HCT116 (cell line): Measurements from ENCODE around the gene SYN1. TPM values are rescaled to one million over a fixed set of nuclear protein-coding genes. Genes with fewer than 3 reads are reported as not detected.

ENCODE experiments used
- ATAC-seq: fragments of 200-7000 bp; cut with Tn5 transposase; 2 replicates; pipeline ENCODE4 v1.9.1; 2020; ENCODE audit warnings: mild to moderate bottlenecking, moderate library complexity
- BruUV-seq: library from RNA; stranded (reverse); fragments of 400-500 nt; replicated peaks from 2 replicates; lab custom pipeline; 2021; lab: Mats Ljungman, UMichigan
- CTCF ChIA-PET: fragments of 300-600 bp; sonication (Branson Sonifier 250); formaldehyde crosslinking; loops from one replicate; lab custom pipeline; 2021; ENCODE audit warnings: antibody characterized with exemption; lab: Charles Lee
- POLR2A ChIA-PET: fragments of 300-600, 350-600 bp; sonication (Branson Sonifier 250); formaldehyde crosslinking; loops from one replicate; lab custom pipeline; 2021; ENCODE audit warnings: antibody characterized with exemption; lab: Charles Lee
- RAD21 ChIA-PET, 2 experiments: fragments of 300-600 bp; sonication (Branson Sonifier 250); formaldehyde crosslinking; loops; one replicate each; lab custom pipeline; 2023; ENCODE audit warnings: low total read pairs in 2 of 2; ENCODE audit not compliant: uncharacterized antibody in 2 of 2, unreplicated experiment in 2 of 2, low non-redundant PET in 1 of 2; lab: Charles Lee
- DNase-seq: peaks from one replicate; pipeline ENCODE4 v3.0.0-alpha.2; 2010; ENCODE audit warnings: low read depth, low spot score
- H2AFZ ChIP-seq: fragments of 200-600 bp; shearing (Covaris generic), sonication (generic); 2 replicates; pipeline ENCODE4 v1.6.1; 2017; ENCODE audit warnings: low read depth, mixed run types, mixed read lengths, antibody characterized with exemption, low read length; ENCODE audit not compliant: poor library complexity, severe bottlenecking
- H3K27ac ChIP-seq: 2 replicates; pipeline ENCODE4 v1.5.1; 2012; ENCODE audit warnings: low read depth, low read length
- H3K27me3 ChIP-seq: fragments of 200-600 bp; sonication (generic); 2 replicates; pipeline ENCODE4 v1.6.1; 2016; ENCODE audit warnings: mixed run types, low read length, mixed read lengths; ENCODE audit not compliant: insufficient read depth
- H3K36me3 ChIP-seq, 2 experiments: fragments of 200-500 bp in 1 of 2; fragments of 200-600 bp in 1 of 2; sonication (Bioruptor generic) in 1 of 2; sonication (generic) in 1 of 2; 2 replicates each; pipeline versions ENCODE4 v1.5.1 to v1.6.1; 2014 to 2016; ENCODE audit warnings: low read length in 2 of 2, inconsistent platforms in 1 of 2, mixed read lengths in 1 of 2, mixed run types in 1 of 2; ENCODE audit not compliant: insufficient read depth in 2 of 2, control insufficient read depth in 1 of 2
- H3K4me1 ChIP-seq, 2 experiments: fragments of 200-600 bp in 1 of 2; sonication (generic) in 1 of 2; 2 replicates each; pipeline versions ENCODE4 v1.5.1 to v1.6.1; 2012 to 2017; ENCODE audit warnings: low read length in 2 of 2, inconsistent platforms in 1 of 2, mild to moderate bottlenecking in 1 of 2, mixed read lengths in 1 of 2, mixed run types in 1 of 2, moderate library complexity in 1 of 2; ENCODE audit not compliant: insufficient read depth in 2 of 2, control insufficient read depth in 1 of 2
- H3K4me2 ChIP-seq: fragments of 200-600 bp; sonication (generic); 2 replicates; pipeline ENCODE4 v1.6.1; 2017; ENCODE audit warnings: mixed run types, low read length, mixed read lengths
- H3K4me3 ChIP-seq, 2 experiments: fragments of 200-600 bp in 1 of 2; sonication (generic) in 1 of 2; replicated peaks in 1 of 2; 2 replicates each; pipeline ENCODE4 v1.5.1; 2011 to 2016; ENCODE audit warnings: low read length in 2 of 2, control low read depth in 1 of 2, low read depth in 1 of 2, mild to moderate bottlenecking in 1 of 2, mixed read lengths in 1 of 2, mixed run types in 1 of 2
- H3K79me2 ChIP-seq: fragments of 200-600 bp; sonication (generic); 2 replicates; pipeline ENCODE4 v1.6.1; 2017; ENCODE audit warnings: mild to moderate bottlenecking, mixed run types, low read length, moderate library complexity, mixed read lengths; ENCODE audit not compliant: insufficient read depth
- H3K9ac ChIP-seq: fragments of 200-600 bp; sonication (generic); 2 replicates; pipeline ENCODE4 v1.6.1; 2016; ENCODE audit warnings: low read length, mixed read lengths
- H3K9me2 ChIP-seq: fragments of 200-600 bp; sonication (generic), shearing (Covaris generic); 2 replicates; pipeline ENCODE4 v1.6.1; 2017; ENCODE audit warnings: mixed run types, mild to moderate bottlenecking, moderate library complexity; ENCODE audit not compliant: insufficient read depth
- H3K9me3 ChIP-seq, 2 experiments: fragments of 200-500 bp in 1 of 2; fragments of 200-600 bp in 1 of 2; sonication (Bioruptor generic) in 1 of 2; sonication (generic) in 1 of 2; 2 replicates each; pipeline ENCODE4 v1.6.1; 2014 to 2017; ENCODE audit warnings: low read length in 2 of 2, mixed read lengths in 2 of 2, inconsistent platforms in 1 of 2, low read depth in 1 of 2, mild to moderate bottlenecking in 1 of 2, mixed run types in 1 of 2, moderate library complexity in 1 of 2; ENCODE audit not compliant: control insufficient read depth in 1 of 2, insufficient read depth in 1 of 2
- H4K20me1 ChIP-seq: fragments of 200-600 bp; sonication (generic), shearing (Covaris generic); 2 replicates; pipeline ENCODE4 v1.6.1; 2017; ENCODE audit warnings: mixed run types, mild to moderate bottlenecking, moderate library complexity; ENCODE audit not compliant: insufficient read depth
- CBX3 ChIP-seq: IDR thresholded peaks from 2 replicates; pipeline ENCODE4 v1.6.1; 2012; ENCODE audit warnings: low read depth
- CTCF ChIP-seq, 3 experiments: fragments of 200-600 bp in 1 of 3; sonication (generic) in 1 of 3; IDR thresholded peaks in 2 of 3; conservative IDR thresholded peaks in 1 of 3; 2 replicates each; pipeline ENCODE4 v1.5.1; 2012 to 2017; ENCODE audit warnings: low read depth in 2 of 3, low read length in 2 of 3, antibody characterized with exemption in 1 of 3, borderline replicate concordance in 1 of 3, control low read depth in 1 of 3, mild to moderate bottlenecking in 1 of 3, mixed read lengths in 1 of 3, mixed run types in 1 of 3, moderate library complexity in 1 of 3; ENCODE audit not compliant: insufficient read depth in 1 of 3
- EZH2 ChIP-seq: fragments of 200-600 bp; sonication (generic); IDR thresholded peaks from 2 replicates; pipeline ENCODE4 v1.6.1; 2017; ENCODE audit warnings: antibody characterized with exemption, mixed run types
- FOSL1 ChIP-seq: IDR thresholded peaks from 2 replicates; pipeline ENCODE4 v1.6.1; 2012; ENCODE audit warnings: low read depth
- JUND ChIP-seq: IDR thresholded peaks from 2 replicates; pipeline ENCODE4 v1.6.1; 2012
- POLR2A ChIP-seq: IDR thresholded peaks from 2 replicates; pipeline ENCODE4 v1.7.0; 2011; ENCODE audit warnings: borderline replicate concordance; ENCODE audit not compliant: insufficient read depth, insufficient read length; ENCODE audit errors: extremely low read depth
- SP1 ChIP-seq: IDR thresholded peaks from 2 replicates; pipeline ENCODE4 v1.6.1; 2012; ENCODE audit warnings: low read depth
- ZBTB33 ChIP-seq: IDR thresholded peaks from 2 replicates; pipeline ENCODE4 v1.6.1; 2011; ENCODE audit warnings: mild to moderate bottlenecking, low read length, moderate library complexity; ENCODE audit not compliant: insufficient replicate concordance; ENCODE audit errors: extremely low read depth
- ZFX ChIP-seq: fragments of 450-650 bp; IDR thresholded peaks from 2 replicates; pipeline ENCODE4 v1.6.1; 2017
- intact Hi-C: fragments of 100-400 bp; cut with micrococcal nuclease; formaldehyde crosslinking; loops from 2 replicates; pipeline ENCODE4 v1.10.0; 2022
- total RNA-seq: library from RNA; stranded (reverse); gene quantifications from one replicate; pipeline ENCODE4 v1.2.1, GENCODE V29; 2021; ENCODE audit not compliant: unreplicated experiment
- TF ChIP-seq, protein P1 (sequence below): IDR thresholded peaks from 2 replicates; pipeline ENCODE4 v1.6.1; 2012

The SYN1 gene
- total RNA-seq, 1 experiment from 2014 or later: 0.86 TPM

- DNase-seq (no peak), ATAC-seq (peak; percentile 77)
- ChIA-PET POLR2A (no interaction called here), CTCF (no interaction called here), RAD21 (no interaction called here)
- Histone ChIP-seq H3K9me3 (no peaks in the 10 kb centered on the region), H3K4me1 (peaks cover 0 to 12% of the 10 kb centered on the region in 2 experiments; a peak in 1 of 4 replicates), H3K4me3 (no peak overlapping the region), H3K4me2 (no peak overlapping the region), H3K9ac (no peak overlapping the region), H2AFZ (no peak overlapping the region), H3K79me2 (no peaks in the 10 kb centered on the region), H3K9me2 (no peaks in the 10 kb centered on the region), H3K27me3 (no peaks in the 10 kb centered on the region), H3K36me3 (peaks cover 0 to 6% of the 10 kb centered on the region in 2 experiments; a peak in 2 of 4 replicates), H4K20me1 (no peaks in the 10 kb centered on the region), H3K27ac (no peak overlapping the region)
- no TSS peak for BruUV-seq
- TF ChIP-seq JUND: no peak
- peak in 2 of 3 experiments; percentile 42 to 45; a peak in 4 of 6 replicates for TF ChIP-seq CTCF (IDR thresholded peaks at IDR 0.05 in 2 of 3, conservative IDR thresholded peaks at IDR 0.05 in 1 of 3; ENCODE audit: borderline replicate concordance in 1 of 3, insufficient read depth in 1 of 3, low read depth in 2 of 3, low read length in 2 of 3)
- TF ChIP-seq SP1: no peak
- intact Hi-C loops: loop anchor here (10.0 kb wide), 2 partner anchors 266 to 926 kb away; partner anchors contain the start of gene ZNF81
These were observed 50.9 kb downstream of the SYN1 start for GRCh38 chrX:47568656-47569295.

- no peak for ATAC-seq
- no TSS peak for BruUV-seq
- Histone ChIP-seq H3K36me3 (peaks cover 0 to 6% of the 10 kb centered on the region in 2 experiments; a peak in 3 of 4 replicates), H4K20me1 (no peaks in the 10 kb centered on the region), H3K4me1 (peaks cover 0 to 7% of the 10 kb centered on the region in 2 experiments; a peak in 1 of 4 replicates), H3K4me2 (no peak overlapping the region), H3K79me2 (peaks cover 14% of the 10 kb centered on the region), H3K27me3 (no peaks in the 10 kb centered on the region), H3K9ac (no peak overlapping the region), H3K27ac (no peak overlapping the region), H3K4me3 (no peak overlapping the region), H3K9me2 (no peaks in the 10 kb centered on the region), H3K9me3 (no peaks in the 10 kb centered on the region), H2AFZ (no peak overlapping the region)
- POLR2A ChIA-PET: no interaction called here
- CTCF ChIA-PET: no interaction called here
- intact Hi-C loops: loop anchor here (10.0 kb wide), 2 partner anchors 268 to 928 kb away; partner anchors contain the start of gene ZNF81
- RAD21 ChIA-PET: no interaction called here
- TF ChIP-seq POLR2A: no peak
- TF ChIP-seq, protein P1, sequence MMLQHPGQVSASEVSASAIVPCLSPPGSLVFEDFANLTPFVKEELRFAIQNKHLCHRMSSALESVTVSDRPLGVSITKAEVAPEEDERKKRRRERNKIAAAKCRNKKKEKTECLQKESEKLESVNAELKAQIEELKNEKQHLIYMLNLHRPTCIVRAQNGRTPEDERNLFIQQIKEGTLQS: no peak
- no peak for TF ChIP-seq CTCF (IDR thresholded peaks at IDR 0.05 in 2 of 3, conservative IDR thresholded peaks at IDR 0.05 in 1 of 3; ENCODE audit: borderline replicate concordance in 1 of 3, insufficient read depth in 1 of 3, low read depth in 2 of 3, low read length in 2 of 3)
- TF ChIP-seq EZH2: no peak
- no peak for TF ChIP-seq ZFX
- no peak for TF ChIP-seq FOSL1
- TF ChIP-seq ZBTB33: no peak
- no peak for TF ChIP-seq CBX3
- DNase-seq: no peak
These were observed 52.8 kb downstream of the SYN1 start for GRCh38 chrX:47566841-47567240.
